Skeletal muscle tissue (tissue), 4 donors: ENCODE measurements around the gene NLRP3. TPM values are rescaled to one million over a fixed set of nuclear protein-coding genes. Genes with fewer than 3 reads are reported as not detected.

Source experiments
- H3K27ac ChIP-seq: one replicate; pipeline ENCODE4 v1.7.0; 2013; ENCODE audit warnings: mild to moderate bottlenecking, low read depth, low read length, inconsistent platforms
- H3K27me3 ChIP-seq, 3 donors: one replicate each; pipeline ENCODE4 v1.7.0; 2013; ENCODE audit warnings: low read length in 3 of 3; ENCODE audit not compliant: control insufficient read depth in 3 of 3, insufficient read depth in 3 of 3
- H3K36me3 ChIP-seq, 3 donors: one replicate each; pipeline ENCODE4 v1.7.0; 2013; ENCODE audit warnings: low read length in 3 of 3; ENCODE audit not compliant: control insufficient read depth in 3 of 3, insufficient read depth in 3 of 3
- H3K4me1 ChIP-seq, 3 donors: one replicate each; pipeline ENCODE4 v1.7.0; 2013; ENCODE audit warnings: low read length in 3 of 3, mild to moderate bottlenecking in 3 of 3; ENCODE audit not compliant: control insufficient read depth in 3 of 3, insufficient read depth in 3 of 3
- H3K4me3 ChIP-seq, 3 donors: one replicate each; pipeline ENCODE4 v1.7.0; 2013; ENCODE audit warnings: low read length in 3 of 3
- H3K9ac ChIP-seq, 3 donors: one replicate each; pipeline ENCODE4 v1.7.0; 2013; ENCODE audit warnings: low read length in 3 of 3, mild to moderate bottlenecking in 3 of 3, moderate library complexity in 2 of 3, low read depth in 1 of 3
- H3K9me3 ChIP-seq, 3 donors: one replicate each; pipeline ENCODE4 v1.7.0; 2013; ENCODE audit warnings: low read length in 3 of 3; ENCODE audit not compliant: control insufficient read depth in 3 of 3
- total RNA-seq: library from RNA; depleted of rRNA; stranded (reverse); fragments of >200 nt; gene quantifications from one replicate; pipeline ENCODE4 v1.2.3, GENCODE V29; 2014
- donor health status: Osteomylitis.

The NLRP3 gene
- total RNA-seq, 1 donor from 2014 or later = 5.2 TPM

DNA sequence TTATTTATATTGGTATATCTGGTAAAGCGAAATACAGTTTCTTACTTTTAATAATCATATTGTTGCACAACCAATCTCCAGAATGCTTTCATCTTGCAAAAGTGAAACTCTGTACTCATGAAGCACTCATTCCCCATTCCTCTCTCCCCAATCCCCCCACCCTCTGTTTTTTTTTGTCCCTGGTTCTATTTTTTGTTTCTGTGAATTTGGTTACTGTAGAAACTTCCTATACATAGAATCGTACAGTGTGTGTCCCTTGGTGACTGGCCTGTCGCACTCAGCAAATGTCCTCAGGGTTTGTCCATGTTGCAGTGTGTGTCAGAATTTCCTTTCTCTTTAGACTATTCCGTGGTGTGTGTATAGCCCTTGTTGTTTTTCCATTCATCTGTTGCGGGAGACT is 7.9 kb upstream of the NLRP3 start:
- Histone ChIP-seq H3K9ac (no peak overlapping the region), H3K27me3 (no peaks in the 10 kb centered on the region), H3K36me3 (no peaks in the 10 kb centered on the region), H3K9me3 (peaks cover 0 to 6% (median 0%) of the 10 kb centered on the region in 3 donors), H3K4me1 (no peaks in the 10 kb centered on the region), H3K4me3 (no peak overlapping the region), H3K27ac (no peak overlapping the region)

DNA sequence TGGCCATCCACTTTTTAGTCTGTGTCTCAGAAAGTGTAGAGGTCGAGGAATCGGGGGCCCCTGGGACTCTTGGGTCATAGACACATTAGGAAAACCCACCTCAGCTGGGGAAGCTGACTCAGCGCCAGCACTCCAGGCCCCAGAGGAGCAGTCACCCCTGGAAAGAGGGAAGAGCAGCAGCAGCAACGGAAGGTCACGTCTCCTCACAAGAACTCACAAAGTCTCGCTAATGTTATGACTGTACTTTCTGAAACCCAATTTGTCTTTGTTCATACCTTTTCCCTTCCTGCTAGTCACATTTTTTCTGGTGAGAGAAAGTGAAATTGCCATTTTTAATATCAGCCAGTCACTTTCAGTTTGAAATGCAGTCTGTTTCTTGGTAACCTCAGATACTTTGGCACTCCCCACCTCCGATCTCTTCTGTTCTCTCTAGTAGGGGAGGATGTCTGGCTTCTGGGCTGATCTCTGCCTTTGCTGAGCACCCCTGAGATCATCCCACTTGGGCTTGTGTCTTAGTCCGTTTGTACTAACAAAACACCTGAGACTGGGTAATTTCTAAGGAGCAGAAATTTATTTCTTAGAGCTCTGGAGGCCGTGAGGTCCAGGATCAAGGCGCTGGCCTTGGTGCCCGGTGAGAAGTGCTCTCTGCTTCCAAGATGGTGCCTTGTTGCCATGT is 6.0 kb upstream of the NLRP3 start:
- Histone ChIP-seq H3K4me1 (no peaks in the 10 kb centered on the region), H3K36me3 (no peaks in the 10 kb centered on the region), H3K9me3 (peaks cover 0 to 6% (median 0%) of the 10 kb centered on the region in 3 donors), H3K27ac (no peak overlapping the region), H3K9ac (no peak overlapping the region), H3K4me3 (no peak overlapping the region), H3K27me3 (no peaks in the 10 kb centered on the region)

DNA sequence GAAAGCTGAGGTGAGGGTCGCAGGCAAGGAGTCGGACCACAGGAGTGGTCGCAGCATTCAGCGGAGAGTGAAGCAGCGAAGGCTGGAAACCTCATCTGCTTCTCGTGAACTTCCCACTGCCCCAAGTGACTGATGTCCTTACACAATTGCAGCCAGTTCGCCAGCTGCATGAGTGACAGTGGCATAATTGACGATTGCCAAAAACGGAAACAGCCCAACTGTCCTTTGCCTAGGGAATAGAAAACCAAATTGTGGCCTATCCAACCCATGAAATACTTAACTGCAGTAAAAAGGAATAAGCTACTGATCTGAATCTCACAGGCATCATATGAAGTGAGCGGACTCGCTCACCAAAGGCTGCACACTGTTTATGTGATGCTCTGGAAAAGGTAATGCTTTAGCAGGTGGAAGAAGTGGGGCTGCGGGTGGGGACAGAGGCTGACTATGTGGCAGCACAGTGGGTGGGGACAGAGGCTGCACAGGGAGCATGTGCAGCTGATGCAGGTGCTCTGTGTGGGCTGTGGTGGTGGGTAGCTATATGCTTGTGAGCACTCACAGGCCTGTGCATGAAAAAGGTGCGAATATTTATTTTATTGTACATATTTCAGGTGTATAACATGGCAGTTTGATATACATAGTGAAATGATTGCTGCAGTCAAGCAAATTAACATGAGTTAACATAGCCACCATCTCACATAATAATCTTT is 4.2 kb upstream of the NLRP3 start:
- H3K4me1 ChIP-seq = no peaks in the 10 kb centered on the region
- no peak overlapping the region for H3K27ac ChIP-seq
- no peaks in the 10 kb centered on the region for H3K36me3 ChIP-seq
- H3K9me3 ChIP-seq = no peaks in the 10 kb centered on the region
- H3K4me3 ChIP-seq = no peak overlapping the region
- H3K9ac ChIP-seq = no peak overlapping the region
- H3K27me3 ChIP-seq = no peaks in the 10 kb centered on the region

DNA sequence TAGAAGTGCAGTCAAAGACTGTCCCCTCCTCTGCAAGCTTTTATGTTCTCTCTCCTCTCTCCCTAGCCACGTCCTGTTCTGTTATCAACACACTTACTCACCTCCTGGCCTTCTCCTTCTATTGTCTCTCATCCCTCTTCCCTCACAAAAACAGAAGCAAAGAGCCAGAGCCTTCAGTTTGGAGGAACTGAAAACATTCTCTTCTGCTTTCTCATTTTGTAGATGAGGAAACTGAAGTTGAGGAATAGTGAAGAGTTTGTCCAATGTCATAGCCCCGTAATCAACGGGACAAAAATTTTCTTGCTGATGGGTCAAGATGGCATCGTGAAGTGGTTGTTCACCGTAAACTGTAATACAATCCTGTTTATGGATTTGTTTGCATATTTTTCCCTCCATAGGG is 1.9 kb downstream of the NLRP3 start:
- Histone ChIP-seq H3K4me3 (no peak overlapping the region), H3K27me3 (peaks cover 0 to 4% (median 0%) of the 10 kb centered on the region in 3 donors), H3K36me3 (no peaks in the 10 kb centered on the region), H3K4me1 (no peaks in the 10 kb centered on the region), H3K27ac (no peak overlapping the region), H3K9me3 (no peaks in the 10 kb centered on the region), H3K9ac (no peak overlapping the region)

DNA sequence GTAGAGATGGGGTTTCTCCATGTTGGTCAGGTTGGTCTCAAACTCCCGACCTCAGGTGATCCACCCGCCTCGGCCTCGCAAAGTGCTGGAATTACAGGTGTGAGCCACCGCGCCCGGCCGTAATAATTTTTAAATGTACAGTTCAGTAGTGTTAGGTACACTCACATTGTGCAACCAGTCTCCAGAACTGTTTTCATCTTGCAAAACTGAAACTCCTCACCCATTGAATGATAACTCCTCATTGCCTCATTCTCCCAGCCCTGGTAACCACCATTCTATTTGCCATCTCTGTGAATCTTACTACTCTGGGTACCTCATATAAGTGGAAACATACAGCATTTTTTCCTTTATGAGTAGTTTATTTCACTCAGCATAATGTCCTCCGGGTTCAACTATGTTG is 3.4 kb downstream of the NLRP3 start:
- peaks cover 0 to 4% (median 0%) of the 10 kb centered on the region in 3 donors for H3K27me3 ChIP-seq
- no peak overlapping the region for H3K9ac ChIP-seq
- H3K36me3 ChIP-seq = peaks cover 0 to 1% (median 0%) of the 10 kb centered on the region in 3 donors
- no peaks in the 10 kb centered on the region for H3K4me1 ChIP-seq
- no peaks in the 10 kb centered on the region for H3K9me3 ChIP-seq
- H3K4me3 ChIP-seq = peak overlapping the region in 1 of 3 donors; percentile 30
- no peak overlapping the region for H3K27ac ChIP-seq

DNA sequence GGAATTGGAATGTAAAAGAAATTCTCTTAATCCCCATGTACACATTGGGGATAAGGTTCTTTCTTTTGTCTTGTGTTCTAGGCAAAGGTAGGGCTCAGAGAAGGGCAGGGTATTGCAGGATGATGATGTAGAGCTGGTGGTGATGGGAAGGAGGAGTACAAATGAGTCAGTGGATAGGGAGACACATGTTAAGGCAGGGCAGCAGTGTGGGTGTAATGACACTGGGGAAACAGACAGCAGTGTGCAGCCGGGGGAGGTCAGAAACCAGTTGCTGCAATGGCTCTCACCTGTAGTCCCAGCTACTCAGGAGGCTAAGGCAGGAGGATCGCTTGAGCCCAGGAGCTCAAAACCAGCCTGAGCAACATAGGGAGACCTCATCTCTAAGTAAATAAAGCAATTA is 5.1 kb downstream of the NLRP3 start:
- Histone ChIP-seq H3K27ac (no peak overlapping the region), H3K36me3 (peaks cover 0 to 1% (median 0%) of the 10 kb centered on the region in 3 donors), H3K4me3 (no peak overlapping the region), H3K4me1 (no peaks in the 10 kb centered on the region), H3K9me3 (no peaks in the 10 kb centered on the region), H3K27me3 (peaks cover 0 to 4% (median 0%) of the 10 kb centered on the region in 3 donors), H3K9ac (no peak overlapping the region)

DNA sequence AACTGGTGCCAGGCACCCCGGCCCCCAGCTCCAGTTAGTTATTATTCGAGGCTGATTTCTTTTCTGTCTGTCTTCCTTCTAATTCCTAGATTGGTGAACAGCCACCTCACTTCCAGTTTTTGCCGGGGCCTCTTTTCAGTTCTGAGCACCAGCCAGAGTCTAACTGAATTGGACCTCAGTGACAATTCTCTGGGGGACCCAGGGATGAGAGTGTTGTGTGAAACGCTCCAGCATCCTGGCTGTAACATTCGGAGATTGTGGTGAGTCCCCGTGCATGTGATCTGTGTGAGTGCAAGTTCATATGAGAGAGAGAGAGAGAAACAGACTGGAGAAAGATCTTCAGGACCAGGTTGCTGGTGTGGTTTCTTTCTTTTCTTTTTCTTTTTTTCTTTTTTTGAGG is 13.5 kb downstream of the NLRP3 start:
- Histone ChIP-seq H3K4me1 (no peaks in the 10 kb centered on the region), H3K9me3 (no peaks in the 10 kb centered on the region), H3K27ac (no peak overlapping the region), H3K4me3 (no peak overlapping the region), H3K27me3 (peaks cover 0 to 3% (median 0%) of the 10 kb centered on the region in 3 donors), H3K36me3 (no peaks in the 10 kb centered on the region), H3K9ac (no peak overlapping the region)

DNA sequence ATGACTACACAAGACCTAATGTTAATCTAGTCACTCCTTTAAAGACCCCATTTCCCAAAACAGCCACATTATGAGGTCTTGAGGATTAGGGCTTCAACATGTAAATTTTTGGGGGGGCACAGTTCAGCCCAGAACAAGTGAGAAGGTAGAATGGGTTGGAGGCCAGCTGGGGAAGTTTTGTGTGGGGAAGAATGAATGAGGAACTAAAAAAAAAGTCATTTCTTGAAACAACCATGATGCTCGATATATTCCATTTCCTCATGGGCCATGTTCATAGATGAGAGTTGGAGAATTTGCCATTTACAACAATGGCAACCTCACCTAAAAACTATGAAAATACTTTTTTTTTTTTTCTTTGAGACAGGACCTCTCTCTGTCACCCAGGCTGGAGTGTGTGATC is 14.5 kb downstream of the NLRP3 start:
- no peaks in the 10 kb centered on the region for H3K9me3 ChIP-seq
- H3K4me1 ChIP-seq = no peaks in the 10 kb centered on the region
- no peak overlapping the region for H3K9ac ChIP-seq
- no peak overlapping the region for H3K27ac ChIP-seq
- no peak overlapping the region for H3K4me3 ChIP-seq
- H3K27me3 ChIP-seq = peaks cover 0 to 3% (median 0%) of the 10 kb centered on the region in 3 donors
- H3K36me3 ChIP-seq = no peaks in the 10 kb centered on the region

DNA sequence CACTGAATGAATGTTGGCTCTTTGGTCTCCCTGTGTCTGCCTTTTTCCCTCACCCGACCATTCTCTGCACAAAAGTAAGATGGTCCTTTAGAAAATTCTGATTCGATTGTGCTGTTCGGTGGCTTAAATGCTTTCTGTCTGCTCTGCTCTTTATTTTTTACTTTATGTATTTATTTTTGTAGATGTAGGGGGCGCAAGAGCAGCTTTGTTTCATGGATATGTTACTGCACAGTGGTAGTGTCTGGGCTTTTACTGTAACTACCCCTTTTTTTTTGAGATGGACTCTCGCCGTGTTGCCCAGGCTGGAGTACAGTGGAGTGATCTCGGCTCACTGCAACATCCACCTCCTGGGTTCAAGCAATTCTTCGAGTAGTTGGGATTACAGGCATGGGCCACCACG is 15.7 kb downstream of the NLRP3 start:
- Histone ChIP-seq H3K4me1 (no peaks in the 10 kb centered on the region), H3K9ac (no peak overlapping the region), H3K36me3 (no peaks in the 10 kb centered on the region), H3K4me3 (no peak overlapping the region), H3K9me3 (no peaks in the 10 kb centered on the region), H3K27me3 (peaks cover 0 to 2% (median 0%) of the 10 kb centered on the region in 3 donors), H3K27ac (no peak overlapping the region)

DNA sequence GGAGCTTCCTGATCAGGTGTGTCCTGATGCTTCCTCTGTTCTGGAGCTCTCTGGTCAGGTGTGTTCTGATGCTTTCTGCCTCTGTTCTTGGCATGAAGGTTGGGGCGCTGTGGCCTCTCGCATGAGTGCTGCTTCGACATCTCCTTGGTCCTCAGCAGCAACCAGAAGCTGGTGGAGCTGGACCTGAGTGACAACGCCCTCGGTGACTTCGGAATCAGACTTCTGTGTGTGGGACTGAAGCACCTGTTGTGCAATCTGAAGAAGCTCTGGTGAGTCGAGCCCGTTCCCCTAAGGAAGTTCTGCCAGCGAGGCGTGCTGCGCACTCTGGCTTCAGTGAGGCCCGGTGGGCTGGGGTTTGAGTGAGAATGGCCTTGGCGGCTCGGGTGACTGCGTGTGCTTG is 18.0 kb downstream of the NLRP3 start:
- H3K9ac ChIP-seq = no peak overlapping the region

More for the DNA sequence above, 18.0 kb downstream of the NLRP3 start:
- no peak overlapping the region for H3K27ac ChIP-seq
- no peaks in the 10 kb centered on the region for H3K36me3 ChIP-seq
- no peak overlapping the region for H3K4me3 ChIP-seq
- no peaks in the 10 kb centered on the region for H3K27me3 ChIP-seq
- no peaks in the 10 kb centered on the region for H3K4me1 ChIP-seq
- H3K9me3 ChIP-seq = no peaks in the 10 kb centered on the region
